Measurements from ENCODE around the gene PAQR7.
A peak's percentile ranks its signal among the peaks of the same experiment; 100 is the strongest.

The PAQR7 gene

DNA sequence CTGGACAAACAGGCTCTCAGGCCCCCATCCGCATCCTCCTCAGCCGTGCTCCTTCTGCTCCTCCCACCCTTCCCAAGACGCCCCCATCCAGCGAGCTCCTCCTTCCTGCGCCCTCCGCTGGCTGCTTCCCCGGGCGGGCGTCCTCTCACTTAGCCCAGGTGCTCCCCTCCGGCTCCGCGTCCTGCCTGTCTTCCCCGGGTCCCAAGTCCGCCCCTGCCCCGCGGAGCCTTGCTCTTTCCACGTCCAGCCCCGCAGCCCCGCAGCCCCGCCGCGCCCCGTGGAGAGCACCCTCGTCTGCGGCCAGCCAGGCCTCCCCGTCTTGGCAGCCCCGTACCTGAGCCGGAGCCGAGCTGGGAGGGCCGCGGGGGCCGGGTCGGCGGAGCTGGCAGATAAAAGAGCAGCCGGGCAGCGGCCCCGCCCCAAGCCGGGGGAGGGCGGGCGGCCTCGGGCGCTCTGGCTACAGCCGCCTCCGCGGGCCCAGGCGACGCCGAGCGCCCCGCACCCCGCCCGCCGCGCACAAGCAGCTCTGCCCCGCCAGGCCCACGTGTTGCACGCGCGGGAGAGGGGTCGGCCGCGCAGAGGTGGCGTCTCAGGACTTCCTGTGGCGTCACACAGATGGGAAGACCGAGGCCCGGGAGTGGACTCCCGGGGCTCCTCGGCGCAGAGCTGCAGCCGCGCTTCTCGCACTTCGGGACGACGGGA lies at the start of gene PAQR7:
PAQR7 (minus strand) TSS at position 555 of the 702 bp plus-strand sequence. CDS start 11,869 bp downstream, outside the sequence.
- no peak for DNase-seq (ENCODE audit: low read depth)

GRCh38 chr1:25924454-25924853 lies 48.9 kb upstream of the PAQR7 start:
- no peak for DNase-seq (ENCODE audit: low read depth)

- no peak for DNase-seq (ENCODE audit: low read depth)
These were observed 47.6 kb upstream of the PAQR7 start for GRCh38 chr1:25922971-25923552.

DNA sequence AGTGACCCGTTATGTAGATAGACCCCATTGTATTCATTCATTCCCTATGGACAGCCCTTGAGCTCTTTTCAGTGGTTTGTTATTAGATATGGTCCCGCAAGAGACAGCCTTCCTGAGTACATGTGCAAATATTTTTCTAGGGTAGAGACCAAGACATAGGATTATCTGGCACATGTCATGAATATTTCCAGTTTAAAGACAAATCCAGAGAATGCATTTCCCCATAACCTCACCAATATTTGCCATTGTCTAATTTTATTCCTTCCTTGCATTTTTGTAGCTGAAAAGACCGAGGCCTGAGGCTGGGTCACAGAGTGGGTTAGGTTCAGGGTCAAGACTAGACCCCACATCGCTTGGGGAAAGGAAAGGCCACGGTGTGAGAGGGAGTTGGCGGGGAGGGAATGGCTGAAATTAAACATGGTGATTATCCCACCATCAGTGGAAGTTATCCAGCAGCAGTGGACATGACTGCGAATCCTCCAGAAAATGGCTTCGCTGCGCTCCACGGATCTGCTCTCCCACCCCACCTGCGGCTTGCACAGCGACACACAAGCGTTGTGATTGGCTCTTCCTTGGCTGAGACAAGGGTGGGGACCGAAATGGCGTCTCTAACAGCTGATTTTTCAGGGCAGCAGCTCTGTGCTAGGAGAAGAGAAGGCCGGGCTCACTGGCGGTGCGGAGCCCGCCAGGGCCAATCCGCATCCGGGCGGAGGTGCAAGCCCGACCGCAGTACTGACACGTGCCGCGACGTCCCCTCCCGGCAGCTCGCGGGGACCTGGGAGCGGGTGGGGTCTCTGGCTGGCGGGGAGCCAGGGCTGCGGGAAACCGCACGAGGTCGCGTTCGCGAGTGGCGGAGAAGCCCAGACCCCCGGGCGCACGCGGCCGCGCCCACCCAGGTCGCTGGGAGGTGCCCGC lies 46.8 kb upstream of the PAQR7 start:
- DNase-seq (ENCODE audit: low read depth) = no peak

DNA sequence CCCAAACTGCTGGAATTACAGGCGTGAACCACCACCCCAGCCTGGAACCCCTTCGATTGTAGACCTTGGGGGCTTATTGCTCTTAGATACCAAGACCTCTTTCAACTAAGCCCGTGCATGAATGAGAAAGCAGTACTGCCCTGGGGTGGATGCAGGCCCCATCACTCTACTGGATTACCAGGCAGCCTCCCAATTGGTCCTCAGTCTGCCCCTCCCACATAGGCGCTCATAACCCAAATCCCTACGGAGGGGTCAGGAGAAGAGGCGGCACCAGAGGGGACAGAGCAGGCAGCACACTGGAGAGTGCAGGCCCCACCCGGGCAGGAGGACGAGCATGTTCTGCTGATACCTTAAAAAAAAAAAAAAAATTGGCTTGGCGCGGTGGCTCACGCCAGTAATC lies 43.1 kb upstream of the PAQR7 start:
- DNase-seq (ENCODE audit: low read depth) = no peak

DNA sequence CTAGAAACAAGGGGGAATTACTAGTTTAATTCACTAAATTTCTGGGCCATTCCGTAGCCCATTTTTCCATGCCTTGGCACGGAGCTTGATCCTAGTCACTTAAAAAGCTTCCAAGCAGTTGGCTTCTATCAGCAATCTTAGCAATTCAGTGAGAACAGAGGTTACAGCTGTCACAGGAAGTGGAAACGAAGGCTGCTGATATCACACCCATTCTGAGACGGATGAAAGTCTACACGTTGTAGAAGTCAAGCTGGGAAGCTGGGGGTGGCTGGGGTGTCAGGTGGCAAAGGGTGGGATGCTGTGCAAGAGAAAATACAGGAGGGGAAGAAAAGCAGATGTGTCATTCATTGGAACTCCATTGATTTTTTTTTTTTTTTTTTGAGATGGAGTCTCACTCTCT lies 42.5 kb upstream of the PAQR7 start:
- no peak for DNase-seq (ENCODE audit: low read depth)

GRCh38 chr1:25916460-25916859 lies 41.0 kb upstream of the PAQR7 start:
- DNase-seq (ENCODE audit: low read depth) = no peak

- no peak for DNase-seq (ENCODE audit: low read depth)
These were observed 38.8 kb upstream of the PAQR7 start for GRCh38 chr1:25914074-25914995.

DNA sequence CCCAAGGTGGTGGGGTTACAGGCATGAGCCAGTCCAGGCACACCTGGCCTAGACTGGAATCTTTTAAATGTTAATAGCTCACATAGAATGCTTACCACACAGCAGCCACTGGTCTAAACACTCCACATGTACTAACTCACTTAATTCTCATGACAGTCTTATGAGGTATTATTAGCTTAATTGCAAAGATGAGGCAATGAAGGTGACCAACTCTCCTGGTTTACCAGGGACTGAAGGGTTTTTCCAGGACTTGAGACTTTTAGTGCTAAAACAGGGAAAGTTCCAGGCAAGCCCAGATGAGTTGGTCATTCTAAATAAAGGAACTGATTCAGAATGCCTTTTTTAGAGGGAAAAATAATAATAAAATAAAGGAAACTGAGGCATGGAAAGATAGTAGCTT lies 37.7 kb upstream of the PAQR7 start:
- no peak for DNase-seq (ENCODE audit: low read depth)

- peak; percentile 59 for DNase-seq (ENCODE audit: low read depth)
These were observed 36.7 kb upstream of the PAQR7 start for GRCh38 chr1:25912076-25912831.

DNA sequence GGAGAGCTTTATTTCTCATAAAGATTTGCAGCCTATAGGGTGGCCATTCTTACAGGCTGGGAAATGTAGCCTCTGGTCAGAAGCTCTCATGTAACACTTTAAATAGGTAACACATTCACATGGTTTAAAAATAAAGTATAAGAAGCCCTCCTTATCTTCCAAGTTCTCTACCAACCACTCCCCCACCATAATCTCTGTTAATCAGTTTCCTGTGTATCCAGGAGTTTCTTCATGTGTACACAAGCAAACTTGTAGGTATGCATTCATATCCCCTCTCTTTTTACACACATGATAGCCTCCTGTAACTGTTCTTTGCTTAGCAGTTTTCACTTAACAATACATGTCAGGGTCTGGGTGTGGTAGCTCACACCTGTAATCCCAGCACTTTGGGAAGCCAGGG lies 35.7 kb upstream of the PAQR7 start:
- DNase-seq (ENCODE audit: low read depth) = no peak

GRCh38 chr1:25909040-25909439 lies 33.5 kb upstream of the PAQR7 start:
- DNase-seq (ENCODE audit: low read depth) = no peak

- DNase-seq (ENCODE audit: low read depth) = no peak
These were observed 32.7 kb upstream of the PAQR7 start for GRCh38 chr1:25908161-25908560.

- no peak for DNase-seq (ENCODE audit: low read depth)
These were observed 32.1 kb upstream of the PAQR7 start for GRCh38 chr1:25907601-25908000.

GRCh38 chr1:25906644-25907300 lies 31.3 kb upstream of the PAQR7 start:
- DNase-seq (ENCODE audit: low read depth) = no peak

- DNase-seq (ENCODE audit: low read depth) = peak; percentile 27
These were observed 30.5 kb upstream of the PAQR7 start, which contains the start of gene STMN1 for GRCh38 chr1:25905680-25906643. Gene STMN1 (minus strand): TSS chr1:25906419. CDS start chr1:25904676, 1,743 bp downstream.

GRCh38 chr1:25904943-25905679 lies 29.6 kb upstream of the PAQR7 start:
- peak; percentile 34 for DNase-seq (ENCODE audit: low read depth)

- no peak for DNase-seq (ENCODE audit: low read depth)
These were observed 28.5 kb upstream of the PAQR7 start for GRCh38 chr1:25903986-25904385.

Measured in GM04503 (cell line).